Small intestine (tissue), 7 donors: ENCODE data around the gene IMP3. TPM values are rescaled to one million over a fixed set of nuclear protein-coding genes. Genes with fewer than 3 reads are reported as not detected.

ENCODE experiments used
- DNase-seq, 2 donors: peaks; one replicate each; pipeline versions ENCODE4 v3.0.0 to v3.0.0-alpha.2; 2013
- FAIRE-seq: peaks from 2 replicates; lab custom pipeline; 2012; peaks lifted over from hg19 to GRCh38; lab: Jason Lieb, UNC
- H3K27ac ChIP-seq, 3 donors: one replicate each; pipeline ENCODE4 v1.5.1; 2013; ENCODE audit warnings: low read length in 2 of 3, mild to moderate bottlenecking in 2 of 3, control low read depth in 1 of 3, inconsistent platforms in 1 of 3, low read depth in 1 of 3, moderate library complexity in 1 of 3
- H3K27me3 ChIP-seq, 3 donors: one replicate each; pipeline ENCODE4 v1.6.1; 2013; ENCODE audit warnings: low read length in 3 of 3, inconsistent platforms in 1 of 3; ENCODE audit not compliant: control insufficient read depth in 3 of 3, insufficient read depth in 3 of 3
- H3K36me3 ChIP-seq, 3 donors: one replicate each; pipeline ENCODE4 v1.6.1; 2013; ENCODE audit warnings: low read length in 3 of 3, inconsistent platforms in 1 of 3, low read depth in 1 of 3, mild to moderate bottlenecking in 1 of 3, moderate library complexity in 1 of 3; ENCODE audit not compliant: control insufficient read depth in 3 of 3, insufficient read depth in 2 of 3
- H3K4me1 ChIP-seq, 3 donors: one replicate each; pipeline ENCODE4 v1.6.1; 2013; ENCODE audit warnings: low read length in 2 of 3, inconsistent platforms in 1 of 3, low read depth in 1 of 3, mild to moderate bottlenecking in 1 of 3, moderate library complexity in 1 of 3; ENCODE audit not compliant: control insufficient read depth in 3 of 3, insufficient read depth in 2 of 3
- H3K4me3 ChIP-seq, 3 donors: one replicate each; pipeline ENCODE4 v1.5.1; 2013; ENCODE audit warnings: low read length in 3 of 3, control low read depth in 1 of 3, inconsistent platforms in 1 of 3, low read depth in 1 of 3, mild to moderate bottlenecking in 1 of 3, moderate library complexity in 1 of 3
- H3K9me3 ChIP-seq, 2 donors: one replicate each; pipeline ENCODE4 v1.6.1; 2013; ENCODE audit warnings: low read depth in 1 of 2, low read length in 1 of 2; ENCODE audit not compliant: control insufficient read depth in 2 of 2, insufficient read depth in 1 of 2
- WGBS, 3 donors: extraction: QIAGEN DNeasy Blood & Tissue Kit; methylation state at CpG; one replicate each; pipeline ENCODE4 v1.1.7; 2013; 5-methylcytosine and 5-hydroxymethylcytosine counted together
- polyA plus RNA-seq, 4 donors: library from polyadenylated mRNA; stranded (reverse) in 3 of 4; unstranded in 1 of 4; fragments of 200-250 nt in 3 of 4; fragments of 120-200 nt in 1 of 4; gene quantifications; one replicate each; pipeline versions ENCODE4 v1.2.1 to v1.2.3, GENCODE V29; 2013
- donor health status: healthy with polysubstance abuse.
- donor health status: control.
- donor health status: control.
- donor health status: Bipolar disorder and iron deficiency.
- donor health status: healthy.

IMP3 gene
- polyA plus RNA-seq, 4 donors = 76.2 to 139 (median 93.2) TPM

- Histone ChIP-seq H3K36me3 (peaks cover 0 to 85% (median 8%) of the 10 kb centered on the region in 3 donors), H3K27ac (no peak overlapping the region), H3K27me3 (no peaks in the 10 kb centered on the region), H3K9me3 (no peaks in the 10 kb centered on the region), H3K4me1 (peaks cover 0 to 41% (median 4%) of the 10 kb centered on the region in 3 donors), H3K4me3 (no peak overlapping the region)
- FAIRE-seq (no peak), DNase-seq (no peak)
- 94 to 97% (median 96%) methylated on average over 21 to 22 of the region's 22 CpGs for WGBS, 3 donors
These were observed 16.8 kb upstream of the IMP3 start for GRCh38 chr15:75656813-75657212.

GRCh38 chr15:75656331-75656730, 16.3 kb upstream of the IMP3 start:
- Histone ChIP-seq H3K4me3 (no peak overlapping the region), H3K27ac (no peak overlapping the region), H3K36me3 (peaks cover 0 to 85% (median 8%) of the 10 kb centered on the region in 3 donors), H3K4me1 (peaks cover 0 to 43% (median 4%) of the 10 kb centered on the region in 3 donors), H3K9me3 (no peaks in the 10 kb centered on the region), H3K27me3 (no peaks in the 10 kb centered on the region)
- DNase-seq = no peak
- no peak for FAIRE-seq
- 73 to 91% (median 91%) methylated on average over 5 of the region's 5 CpGs for WGBS, 3 donors

GRCh38 chr15:75655931-75656330, 15.9 kb upstream of the IMP3 start:
- no peak overlapping the region for H3K27ac ChIP-seq
- H3K4me3 ChIP-seq = no peak overlapping the region
- no peak for FAIRE-seq
- H3K9me3 ChIP-seq = no peaks in the 10 kb centered on the region
- H3K36me3 ChIP-seq = peaks cover 0 to 88% (median 8%) of the 10 kb centered on the region in 3 donors
- DNase-seq = no peak
- WGBS, 3 donors = 23 to 60% (median 38%) methylated on average over 4 of the region's 4 CpGs
- peaks cover 4 to 44% (median 4%) of the 10 kb centered on the region in 3 donors for H3K4me1 ChIP-seq
- no peaks in the 10 kb centered on the region for H3K27me3 ChIP-seq

GRCh38 chr15:75654201-75654907, 14.3 kb upstream of the IMP3 start:
- H3K27me3 ChIP-seq = no peaks in the 10 kb centered on the region
- H3K36me3 ChIP-seq = peaks cover 0 to 88% (median 8%) of the 10 kb centered on the region in 3 donors
- DNase-seq (no peak), FAIRE-seq (no peak)
- peaks cover 4 to 48% (median 13%) of the 10 kb centered on the region in 3 donors for H3K4me1 ChIP-seq
- WGBS, 3 donors = 39 to 57% (median 52%) methylated on average over 4 of the region's 4 CpGs
- no peak overlapping the region for H3K4me3 ChIP-seq
- H3K27ac ChIP-seq = no peak overlapping the region
- no peaks in the 10 kb centered on the region for H3K9me3 ChIP-seq

GRCh38 chr15:75653347-75653913, 13.4 kb upstream of the IMP3 start:
- DNase-seq (no peak), FAIRE-seq (no peak)
- H3K4me3 ChIP-seq = no peak overlapping the region
- H3K27me3 ChIP-seq = no peaks in the 10 kb centered on the region
- peak overlapping the region in 1 of 3 donors; percentile 3 for H3K27ac ChIP-seq
- H3K36me3 ChIP-seq = peaks cover 0 to 83% (median 5%) of the 10 kb centered on the region in 3 donors
- 83 to 90% (median 88%) methylated on average over 16 of the region's 16 CpGs for WGBS, 3 donors
- H3K9me3 ChIP-seq = no peaks in the 10 kb centered on the region
- H3K4me1 ChIP-seq = peaks cover 4 to 58% (median 13%) of the 10 kb centered on the region in 3 donors

- peaks cover 0 to 69% (median 0%) of the 10 kb centered on the region in 3 donors for H3K36me3 ChIP-seq
- peak overlapping the region in 1 of 3 donors; percentile 26 for H3K4me3 ChIP-seq
- peaks cover 4 to 60% (median 13%) of the 10 kb centered on the region in 3 donors for H3K4me1 ChIP-seq
- no peak for FAIRE-seq
- no peaks in the 10 kb centered on the region for H3K27me3 ChIP-seq
- peak overlapping the region in 1 of 3 donors; percentile 63 for H3K27ac ChIP-seq
- no peak for DNase-seq
- WGBS, 3 donors = 10 to 38% (median 30%) methylated on average over 2 of the region's 2 CpGs
- H3K9me3 ChIP-seq = no peaks in the 10 kb centered on the region
These were observed 12.0 kb upstream of the IMP3 start for GRCh38 chr15:75651810-75652543.

- H3K4me1 ChIP-seq = peaks cover 4 to 64% (median 17%) of the 10 kb centered on the region in 3 donors
- peak overlapping the region in 2 of 3 donors; percentile 34 to 63 for H3K27ac ChIP-seq
- H3K9me3 ChIP-seq = no peaks in the 10 kb centered on the region
- H3K27me3 ChIP-seq = no peaks in the 10 kb centered on the region
- WGBS, 3 donors = 26 to 43% (median 27%) methylated on average over 9 of the region's 9 CpGs
- FAIRE-seq (no peak), DNase-seq (peak in 1 of 2 donors; percentile 64)
- peak overlapping the region in 2 of 3 donors; percentile 5 to 26 for H3K4me3 ChIP-seq
- peaks cover 0 to 60% (median 0%) of the 10 kb centered on the region in 3 donors for H3K36me3 ChIP-seq
These were observed 11.1 kb upstream of the IMP3 start for GRCh38 chr15:75650908-75651809.
